Fibroblast of skin of left quadriceps (primary cell): ENCODE results near the gene DMD.

Source experiments
- DNase-seq, 2 experiments: peaks; one replicate each; pipeline ENCODE4 v3.0.0-alpha.2; 2013; ENCODE audit warnings: low read depth in 2 of 2

The DMD gene

GRCh38 chrX:32496671-32497070 lies 714.7 kb downstream of the DMD start:
- no peak for DNase-seq

DNA sequence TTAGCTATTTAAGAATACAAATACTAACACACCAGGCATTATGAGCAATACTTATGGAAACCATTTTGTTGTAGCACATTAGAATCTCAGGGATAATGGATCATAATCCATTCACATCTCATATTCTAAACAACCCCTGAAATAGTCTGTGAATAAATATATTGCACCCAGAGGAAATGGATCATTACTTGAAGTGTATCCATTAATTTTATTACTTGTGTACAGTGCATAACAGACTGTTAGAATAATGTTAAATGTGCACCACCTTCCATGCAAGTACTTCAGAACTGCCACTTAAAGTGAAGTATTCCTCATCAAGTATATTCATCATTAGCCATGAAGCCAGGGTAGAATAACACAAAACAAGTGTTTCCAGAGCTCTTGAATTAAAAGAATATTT lies 715.5 kb downstream of the DMD start:
- no peak for DNase-seq

- DNase-seq = no peak
These were observed 722.2 kb downstream of the DMD start for GRCh38 chrX:32489125-32489524.

GRCh38 chrX:32483534-32484136 lies 727.7 kb downstream of the DMD start:
- DNase-seq = no peak

DNA sequence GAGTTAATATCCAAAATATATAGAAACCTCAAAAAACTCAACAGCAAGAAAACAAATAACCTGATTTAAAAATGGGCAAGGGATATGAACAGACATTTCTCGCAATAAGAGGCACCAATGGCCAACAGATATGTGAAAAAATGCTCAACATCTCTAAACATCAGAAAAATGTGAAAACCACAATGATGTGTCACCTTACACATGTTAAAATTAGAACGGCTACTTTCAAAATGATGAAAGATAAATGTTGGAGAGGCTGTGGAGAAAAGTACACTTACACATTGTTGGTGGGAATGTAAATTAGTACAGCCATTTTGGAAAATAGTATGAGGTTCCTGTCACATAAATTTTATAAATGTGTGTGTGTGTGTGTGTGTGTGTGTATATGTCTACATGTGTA lies 731.3 kb downstream of the DMD start:
- no peak for DNase-seq

- no peak for DNase-seq
These were observed 739.0 kb downstream of the DMD start for GRCh38 chrX:32472364-32472763.

DNA sequence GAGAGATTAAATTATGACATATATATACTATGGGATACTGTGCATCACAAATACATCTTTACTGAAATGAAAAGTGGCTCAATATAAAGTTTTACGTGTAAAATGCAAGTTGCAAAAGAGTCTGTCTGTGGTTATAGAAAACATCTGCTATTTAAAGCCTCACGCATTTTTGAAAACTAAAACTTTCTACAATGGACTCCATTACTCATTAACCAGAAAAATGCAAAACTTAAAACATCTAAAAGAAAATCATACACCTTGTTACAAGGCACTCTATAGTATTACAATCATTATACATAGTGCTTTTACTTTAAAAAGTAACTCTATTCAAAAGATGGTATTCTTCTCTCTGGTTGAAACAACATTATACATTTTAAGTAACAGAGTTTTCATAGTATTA lies 755.6 kb downstream of the DMD start:
- no peak for DNase-seq

DNA sequence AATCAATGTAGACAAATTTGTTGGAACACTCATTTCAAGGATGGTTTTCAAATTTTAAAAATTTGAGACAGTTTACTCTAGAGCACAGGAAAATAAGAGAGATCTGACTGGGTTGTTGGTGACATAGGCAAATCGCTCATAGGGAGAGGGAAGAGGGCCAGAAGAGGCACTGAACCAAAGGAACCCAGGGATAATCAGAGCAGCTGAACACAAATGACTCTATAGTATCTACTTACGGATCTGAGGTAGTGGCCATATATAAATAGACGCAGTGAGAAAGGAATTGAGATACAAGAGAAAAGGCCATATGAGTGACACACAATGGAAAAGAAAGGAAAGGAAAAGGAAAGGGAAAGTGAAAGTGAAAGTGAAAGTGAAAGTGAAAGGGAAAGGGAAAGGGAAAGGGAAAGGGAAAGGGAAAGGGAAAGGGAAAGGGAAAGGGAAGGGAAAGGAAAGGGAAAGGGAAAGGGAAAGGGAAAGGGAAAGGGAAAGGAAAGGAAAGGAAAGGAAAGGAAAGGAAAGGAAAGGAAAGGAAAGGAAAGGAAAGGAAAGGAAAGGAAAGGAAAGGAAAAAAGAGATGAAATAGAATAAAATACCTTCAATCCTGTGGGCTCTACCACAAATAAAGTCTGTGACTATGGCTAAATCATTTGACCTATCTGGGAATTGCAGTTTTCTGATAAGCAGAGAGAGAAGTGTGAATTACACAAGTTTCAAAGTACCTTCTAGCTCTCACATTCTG lies 759.2 kb downstream of the DMD start:
- no peak for DNase-seq

GRCh38 chrX:32448945-32449344 lies 762.4 kb downstream of the DMD start:
- no peak for DNase-seq

DNA sequence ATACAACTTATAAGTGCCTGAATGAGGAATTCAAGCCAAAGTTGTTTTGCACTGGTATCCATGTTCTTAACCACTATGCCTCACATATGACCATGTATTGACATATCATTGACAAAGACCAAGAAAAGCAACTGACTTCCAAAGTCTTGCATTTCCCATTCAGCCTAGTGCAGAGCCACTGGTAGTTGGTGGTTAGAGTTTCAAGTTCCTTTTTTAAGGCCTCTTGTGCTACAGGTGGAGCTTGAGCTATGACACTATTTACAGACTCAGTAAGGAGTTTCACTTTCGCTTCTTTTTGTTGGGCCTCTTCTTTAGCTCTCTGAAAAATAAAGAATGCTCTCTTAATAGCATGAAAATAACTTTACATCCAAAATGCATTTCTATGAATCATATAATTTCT lies 763.0 kb downstream of the DMD start:
- DNase-seq = no peak

DNA sequence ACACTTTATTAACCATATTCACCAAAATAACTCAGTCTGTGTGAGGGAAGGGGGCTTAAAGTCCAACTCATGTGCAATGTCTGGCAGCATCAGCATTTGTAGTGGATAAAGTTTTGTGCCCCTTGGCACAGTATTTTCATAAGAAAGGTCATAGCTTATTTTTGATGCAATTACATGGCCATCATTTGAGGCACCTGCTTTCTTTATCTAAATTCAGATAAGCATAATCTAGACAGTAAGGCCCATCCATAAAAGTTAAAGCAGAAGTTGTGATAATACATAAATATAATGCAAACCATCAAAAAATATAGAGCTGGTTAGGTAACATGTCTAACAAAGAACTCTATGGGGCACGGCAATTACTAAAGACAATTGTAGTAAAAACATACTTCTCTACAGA lies 763.7 kb downstream of the DMD start:
- DNase-seq = no peak

- DNase-seq = no peak
These were observed 767.5 kb downstream of the DMD start for GRCh38 chrX:32443841-32444240.

GRCh38 chrX:32421266-32421665 lies 790.1 kb downstream of the DMD start:
- DNase-seq = no peak

GRCh38 chrX:32408389-32408788 lies 803.0 kb downstream of the DMD start:
- no peak for DNase-seq

- DNase-seq = no peak
These were observed 813.7 kb downstream of the DMD start for GRCh38 chrX:32397562-32398216.

- DNase-seq = no peak
These were observed 815.5 kb downstream of the DMD start for GRCh38 chrX:32395878-32396277.

DNA sequence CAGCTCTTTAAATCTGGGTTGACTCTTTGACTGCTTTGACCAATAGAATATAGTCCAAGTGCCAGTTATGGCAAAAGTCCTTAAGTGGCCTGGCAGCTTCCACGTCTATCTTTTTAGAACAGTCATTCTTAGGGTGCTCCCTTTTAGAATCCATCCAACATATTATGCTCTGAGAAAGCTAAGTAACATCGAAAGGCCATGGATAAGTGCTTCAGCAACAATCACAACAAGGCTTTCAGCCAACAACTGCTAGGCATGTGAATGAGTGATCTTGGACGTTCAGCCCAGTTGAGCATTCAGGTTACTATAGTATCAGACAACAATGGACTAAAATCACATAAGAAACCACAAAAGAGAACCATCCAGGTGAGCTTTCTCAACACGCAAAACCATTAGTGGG lies 818.7 kb downstream of the DMD start:
- no peak for DNase-seq

- no peak for DNase-seq
These were observed 840.7 kb downstream of the DMD start for GRCh38 chrX:32370456-32371205.

- peak in 1 of 2 experiments; percentile 1 for DNase-seq
These were observed 917.2 kb downstream of the DMD start for GRCh38 chrX:32293962-32294700.

- DNase-seq = no peak
These were observed 922.0 kb downstream of the DMD start for GRCh38 chrX:32289356-32289755.

- DNase-seq = no peak
These were observed 929.5 kb downstream of the DMD start for GRCh38 chrX:32281853-32282252.

- no peak for DNase-seq
These were observed 930.4 kb downstream of the DMD start for GRCh38 chrX:32280921-32281320.
